ENCODE results near the gene KRT24.

Gene KRT24

GRCh38 chr17:40664582-40665333 lies 38.8 kb downstream of the KRT24 start, which contains the start of gene KRT222:
TSS of gene KRT222 (minus strand) at chr17:40665177. CDS start at chr17:40665099, 78 bp downstream.
- peak within 1 kb of the TSS in 1 of 2 donors; percentile 18 for H3K27ac ChIP-seq
- TF ChIP-seq CTCF (IDR thresholded peaks at IDR 0.05) = no peak
- DNase-seq (ENCODE audit: low spot score) = no peak
- peak within 1 kb of the TSS; percentile 54 for H3K4me3 ChIP-seq

GRCh38 chr17:40663252-40663651 lies 40.3 kb downstream of the KRT24 start:
- no peak for TF ChIP-seq CTCF (IDR thresholded peaks at IDR 0.05)
- Histone ChIP-seq H3K4me3 (no peak overlapping the region), H3K27ac (no peak overlapping the region)
- no peak for DNase-seq (ENCODE audit: low spot score)

- Histone ChIP-seq H3K4me3 (no peak overlapping the region), H3K27ac (no peak overlapping the region)
- TF ChIP-seq CTCF (IDR thresholded peaks at IDR 0.05) = no peak
- DNase-seq (ENCODE audit: low spot score) = no peak
Measured at GRCh38 chr17:40659911-40660310, 43.6 kb downstream of the KRT24 start.

GRCh38 chr17:40658396-40658795 lies 45.2 kb downstream of the KRT24 start:
- TF ChIP-seq CTCF (IDR thresholded peaks at IDR 0.05) = no peak
- no peak for DNase-seq (ENCODE audit: low spot score)
- Histone ChIP-seq H3K4me3 (no peak overlapping the region), H3K27ac (no peak overlapping the region)

GRCh38 chr17:40651939-40652338 lies 51.6 kb downstream of the KRT24 start:
- no peak for DNase-seq (ENCODE audit: low spot score)
- Histone ChIP-seq H3K4me3 (no peak overlapping the region), H3K27ac (no peak overlapping the region)
- TF ChIP-seq CTCF (IDR thresholded peaks at IDR 0.05) = no peak

- TF ChIP-seq CTCF (IDR thresholded peaks at IDR 0.05) = no peak
- Histone ChIP-seq H3K27ac (peak overlapping the region; percentile 98 to 99), H3K4me3 (peak overlapping the region; percentile 79)
- no peak for DNase-seq (ENCODE audit: low spot score)
Measured at GRCh38 chr17:40648384-40648968, 55.1 kb downstream of the KRT24 start.
